NCI-H345 treated with DMSO at 0.1 percent for 48 hours (cell line): ENCODE data around the gene METRN.

Experiments used
- DNase-seq: peaks from one replicate; lab custom pipeline; 2025; ENCODE audit not compliant: unreplicated experiment; lab: John Stamatoyannopoulos, UW

METRN gene

DNA sequence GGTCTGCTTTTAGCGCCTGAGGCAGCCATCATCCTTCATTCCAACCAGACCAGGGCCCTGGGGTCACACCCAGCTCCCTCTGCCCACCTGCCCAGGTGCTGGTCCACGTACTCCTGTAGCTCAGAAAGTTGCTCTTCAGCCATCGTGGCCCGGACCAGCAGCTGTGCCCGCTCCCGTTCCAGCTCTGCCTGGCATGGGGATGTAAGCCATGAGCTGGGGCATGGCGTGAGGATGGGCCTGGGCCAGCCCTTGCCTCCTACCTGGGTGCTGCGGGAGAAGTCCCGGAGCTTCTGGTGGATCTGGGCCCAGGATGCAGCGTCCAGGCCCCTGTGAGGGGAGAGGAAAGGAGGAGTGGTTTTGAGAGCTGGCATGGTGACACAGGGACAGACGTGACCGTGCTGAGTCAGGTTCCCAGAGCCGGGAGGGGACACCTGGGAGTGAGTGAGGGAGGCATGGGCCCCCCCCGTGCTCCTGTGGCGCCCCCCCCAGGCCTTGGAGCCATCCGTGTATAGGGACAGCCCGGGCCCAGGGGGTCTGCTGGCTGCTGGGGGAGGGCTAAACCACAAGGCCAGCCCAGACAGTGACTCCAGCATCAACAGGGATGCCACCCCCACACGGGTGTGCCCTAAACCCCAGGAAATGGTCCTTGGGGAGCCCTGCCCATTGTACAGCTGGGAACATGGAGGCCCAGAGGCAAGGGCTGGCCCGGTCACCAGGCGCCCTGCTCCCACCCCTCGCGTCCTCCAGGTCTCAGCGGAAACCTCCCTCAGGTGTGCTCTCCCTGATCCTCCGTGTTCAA lies 8.1 kb downstream of the METRN start:
- DNase-seq, result no peak

DNA sequence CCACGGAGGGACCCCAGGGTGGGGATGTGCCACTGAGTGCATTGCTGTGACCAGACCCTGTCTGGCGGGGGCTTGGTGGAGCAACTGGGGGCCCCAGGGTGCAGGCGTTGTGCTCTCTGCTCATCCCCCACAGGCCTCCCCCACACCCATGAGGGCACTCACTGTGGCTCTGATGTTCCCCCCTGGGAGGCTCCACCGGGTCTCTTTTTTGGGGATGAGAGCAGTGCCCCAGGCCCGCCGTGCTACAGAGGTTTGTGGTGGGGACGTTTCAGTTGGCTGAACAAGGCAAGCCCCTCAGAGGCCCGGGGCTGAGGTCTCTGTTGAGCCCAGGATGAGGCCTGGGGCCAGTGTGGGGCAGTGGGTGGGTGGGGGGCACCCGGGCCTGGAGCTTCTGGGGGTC lies 8.8 kb downstream of the METRN start:
- DNase-seq, result no peak

- DNase-seq, result no peak
Measured at GRCh38 chr16:724188-725040, 9.5 kb downstream of the METRN start.

GRCh38 chr16:725041-725376 lies 10.1 kb downstream of the METRN start:
- DNase-seq, result no peak

- DNase-seq, result peak; percentile 23
Measured at GRCh38 chr16:725463-726187, 10.7 kb downstream of the METRN start.

DNA sequence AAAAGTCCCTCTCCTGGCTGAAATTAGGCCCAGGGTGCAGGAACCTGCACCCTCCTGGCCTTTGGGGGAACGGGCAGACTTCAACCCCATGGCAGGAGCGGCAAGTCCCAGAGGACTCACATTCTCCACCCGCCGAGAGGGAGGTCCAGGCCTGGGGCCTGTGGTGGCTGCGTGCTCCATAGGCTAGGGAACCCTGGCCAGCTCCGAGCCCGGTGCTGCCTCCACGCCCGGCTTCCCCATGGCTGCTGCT lies 11.2 kb downstream of the METRN start:
- DNase-seq, result no peak

GRCh38 chr16:726438-727290 lies 11.7 kb downstream of the METRN start, which contains the start of the genes CCDC78 and HAGHL:
Gene CCDC78, minus strand, starts transcription at chr16:726443. Its CDS starts 76 bp downstream, at chr16:726367.
Gene HAGHL, plus strand, starts transcription at chr16:727106. Its CDS starts 404 bp downstream, at chr16:727510.
- no peak for DNase-seq

- DNase-seq, result no peak
Measured at GRCh38 chr16:727291-727977, 12.5 kb downstream of the METRN start.

DNA sequence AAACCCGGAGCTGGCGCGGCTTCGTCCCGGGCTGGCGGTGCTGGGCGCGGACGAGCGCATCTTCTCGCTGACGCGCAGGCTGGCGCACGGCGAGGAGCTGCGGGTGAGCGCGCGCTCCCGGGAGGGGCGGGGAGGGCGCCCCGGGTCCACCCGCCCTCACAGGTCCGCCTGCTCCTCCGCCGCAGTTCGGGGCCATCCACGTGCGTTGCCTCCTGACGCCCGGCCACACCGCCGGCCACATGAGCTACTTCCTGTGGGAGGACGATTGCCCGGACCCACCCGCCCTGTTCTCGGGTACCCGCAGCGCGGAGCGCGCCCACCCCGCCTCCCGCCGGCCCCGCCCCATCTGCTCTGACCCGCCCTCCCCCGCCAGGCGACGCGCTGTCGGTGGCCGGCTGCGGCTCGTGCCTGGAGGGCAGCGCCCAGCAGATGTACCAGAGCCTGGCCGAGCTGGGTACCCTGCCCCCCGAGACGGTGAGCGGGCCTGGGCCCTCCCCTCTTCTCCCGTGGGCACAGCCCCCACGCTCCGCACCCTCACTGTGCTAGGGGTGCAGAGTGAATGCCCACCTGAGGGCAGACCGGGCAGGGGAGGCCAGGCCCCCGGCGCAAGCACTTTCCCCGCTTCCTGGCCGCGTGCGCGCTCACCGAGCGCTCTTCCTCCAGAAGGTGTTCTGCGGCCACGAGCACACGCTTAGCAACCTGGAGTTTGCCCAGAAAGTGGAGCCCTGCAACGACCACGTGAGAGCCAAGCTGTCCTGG lies 13.4 kb downstream of the METRN start:
- DNase-seq, result no peak

DNA sequence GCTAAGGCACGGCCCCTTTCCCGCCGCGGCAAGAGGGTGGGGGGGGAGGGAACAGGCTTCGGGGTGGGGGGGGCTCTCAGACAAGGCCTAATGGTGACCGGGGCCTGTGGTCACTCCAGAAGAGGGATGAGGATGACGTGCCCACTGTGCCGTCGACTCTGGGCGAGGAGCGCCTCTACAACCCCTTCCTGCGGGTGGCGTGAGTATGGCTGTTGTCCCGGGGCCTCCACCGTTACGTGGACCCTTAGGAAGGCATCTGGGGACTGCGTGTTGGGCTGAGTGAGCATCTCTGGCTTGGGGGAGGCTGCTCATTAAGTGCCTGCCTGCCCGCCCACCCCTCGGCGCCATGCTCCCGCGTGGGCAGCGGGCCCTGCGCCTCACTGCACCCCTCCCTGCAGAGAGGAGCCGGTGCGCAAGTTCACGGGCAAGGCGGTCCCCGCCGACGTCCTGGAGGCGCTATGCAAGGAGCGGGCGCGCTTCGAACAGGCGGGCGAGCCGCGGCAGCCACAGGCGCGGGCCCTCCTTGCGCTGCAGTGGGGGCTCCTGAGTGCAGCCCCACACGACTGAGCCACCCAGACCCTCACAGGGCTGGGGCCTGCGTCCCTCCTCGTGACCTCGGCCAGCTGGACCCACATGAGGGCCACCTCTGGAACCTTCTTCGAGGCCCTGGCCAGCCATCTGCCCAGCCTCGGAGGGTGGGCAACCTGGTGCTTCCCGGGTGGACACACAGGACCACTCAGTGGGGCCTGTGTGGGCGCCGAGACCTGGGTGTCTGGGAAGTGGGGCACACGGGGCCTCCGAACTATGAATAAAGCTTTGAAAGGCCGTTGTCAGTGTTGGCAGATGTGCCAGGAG lies 14.2 kb downstream of the METRN start:
- no peak for DNase-seq

GRCh38 chr16:729768-730665 lies 15.1 kb downstream of the METRN start:
- DNase-seq, result no peak

DNA sequence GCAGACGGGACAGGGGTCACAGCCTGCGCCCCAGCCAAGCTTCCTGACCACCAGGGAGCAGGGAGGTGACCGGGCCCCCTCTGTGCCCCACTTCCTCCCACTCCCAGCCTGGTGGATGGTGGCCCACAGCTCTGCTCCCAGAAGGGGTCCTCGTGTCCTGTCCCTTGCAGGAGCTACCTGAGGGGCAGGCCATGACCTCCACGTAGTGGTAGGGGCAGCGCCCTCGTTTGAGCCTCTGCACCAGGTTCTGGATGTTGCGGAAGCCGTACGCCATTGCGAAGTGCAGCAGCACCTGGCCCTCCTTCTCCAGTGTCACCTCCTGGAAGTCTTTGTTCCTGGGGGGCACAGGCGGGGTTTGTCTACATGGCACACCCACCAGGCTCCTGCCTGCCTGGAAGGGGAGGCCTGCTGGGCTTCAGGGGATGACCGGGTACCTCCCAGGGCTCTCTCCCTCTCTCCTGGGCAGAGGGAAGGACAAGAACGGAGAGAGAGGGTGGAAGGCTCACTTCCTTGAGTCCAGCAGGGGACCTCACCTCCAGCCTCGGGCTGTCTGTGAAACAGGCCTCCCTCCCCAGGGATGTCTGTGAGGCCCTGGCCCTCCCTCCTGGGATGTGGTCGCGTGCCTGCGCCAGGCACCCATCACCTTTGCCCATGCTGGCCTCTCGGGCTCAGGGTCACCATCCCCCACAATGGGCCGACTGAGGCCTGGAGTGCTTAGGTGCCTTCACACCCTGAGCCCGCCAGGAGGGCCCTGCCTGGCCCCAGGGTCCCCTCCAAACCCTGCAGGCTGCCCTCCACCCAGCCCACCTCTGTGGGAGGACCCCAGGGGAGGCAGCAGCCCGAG lies 16.0 kb downstream of the METRN start:
- DNase-seq, result no peak

DNA sequence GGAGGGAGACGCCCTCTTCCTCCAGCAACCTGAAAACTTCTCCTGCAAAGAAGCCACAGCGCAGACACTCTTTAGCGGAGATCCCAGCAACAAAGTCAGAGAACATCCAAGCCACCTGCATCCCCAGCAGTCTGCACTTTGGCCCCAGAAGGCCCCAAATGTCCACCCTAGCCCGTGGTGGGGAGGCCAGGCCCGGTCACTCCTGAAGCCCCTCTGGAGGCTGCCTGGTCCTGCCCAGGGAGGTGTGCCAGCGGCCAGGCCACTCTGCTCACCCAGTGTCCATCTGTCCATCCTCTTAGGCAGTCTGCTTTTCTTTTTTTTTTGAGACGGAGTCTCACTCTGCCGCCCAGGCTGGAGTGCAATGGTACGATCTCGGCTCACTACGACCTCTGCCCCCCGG lies 17.4 kb downstream of the METRN start:
- no peak for DNase-seq

DNA sequence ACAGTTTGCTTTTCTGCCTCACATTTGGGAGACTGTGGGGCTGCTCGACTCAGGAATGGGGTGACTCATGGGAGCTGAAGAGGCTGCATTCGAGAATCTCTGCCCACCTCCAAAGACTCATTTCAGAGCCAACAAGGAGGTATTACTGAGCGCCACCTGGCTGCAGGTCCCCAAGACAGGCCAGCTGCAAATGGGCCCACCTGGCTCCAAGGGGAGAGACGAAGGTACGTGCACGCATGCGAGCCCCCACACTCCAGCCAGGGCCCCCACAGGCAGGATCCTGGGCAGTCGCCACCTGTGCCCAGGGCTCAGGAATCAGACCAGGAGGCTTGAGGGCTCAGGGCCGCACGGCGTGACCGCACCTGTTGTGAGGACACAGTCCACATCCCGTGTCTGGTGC lies 18.0 kb downstream of the METRN start:
- no peak for DNase-seq

DNA sequence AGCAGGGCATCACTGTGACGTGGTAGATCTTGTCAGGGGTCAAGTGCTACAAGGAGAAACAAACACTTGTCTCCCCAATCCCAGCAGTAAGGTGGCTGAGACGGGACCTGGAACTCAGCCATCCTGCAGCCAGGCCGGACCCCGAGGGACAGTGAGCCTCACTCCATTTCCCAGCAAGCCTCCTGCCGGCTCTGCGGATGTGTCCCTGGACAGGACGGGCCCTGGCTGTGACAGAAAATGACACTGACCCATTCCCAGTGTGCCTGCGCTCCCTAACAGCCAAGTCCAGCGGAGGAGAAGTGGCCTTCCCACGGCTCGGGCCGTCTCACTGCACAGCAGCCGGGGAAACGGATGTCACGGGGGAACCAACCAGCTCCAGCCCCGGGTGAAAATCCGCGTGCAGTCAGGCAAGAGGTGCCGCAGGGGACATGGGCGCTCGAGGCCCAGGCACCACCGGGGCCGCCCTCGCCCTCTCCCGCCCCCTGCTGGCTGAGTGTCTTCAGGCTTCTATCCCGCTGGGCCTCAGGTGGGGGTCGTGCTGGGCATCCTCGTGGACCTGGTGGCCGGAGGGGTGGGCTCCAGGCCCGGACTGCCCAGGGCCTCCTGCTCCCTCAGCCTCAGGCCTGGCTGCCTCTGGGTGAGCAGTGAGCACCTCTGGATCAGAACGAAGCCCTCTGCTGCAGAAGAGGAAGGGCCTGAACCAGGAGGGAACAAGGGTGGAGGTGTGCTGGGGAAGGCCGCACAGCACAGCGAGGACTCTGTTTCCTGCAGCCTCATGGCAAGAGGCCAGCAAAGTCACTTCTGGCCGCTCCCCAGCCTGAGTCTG lies 18.7 kb downstream of the METRN start:
- DNase-seq, result no peak
